Measurements from ENCODE around the gene CYTH2.

CYTH2 gene

GRCh38 chr19:48441360-48442050 lies 27.7 kb upstream of the CYTH2 start:
- no peak for TF ChIP-seq CTCF (IDR thresholded peaks at IDR 0.05; ENCODE audit: low read depth, low read length)
- no peak for TF ChIP-seq MAX (IDR thresholded peaks at IDR 0.05; ENCODE audit: low read depth, low read length)
- no peak for TF ChIP-seq MYC (IDR thresholded peaks at IDR 0.05; ENCODE audit: low read depth, low read length)
- no peak for TF ChIP-seq POLR2A (IDR thresholded peaks at IDR 0.05; ENCODE audit: extremely low read depth, insufficient read length)
- peak; percentile 40 for DNase-seq (ENCODE audit: low read depth)
- no peak overlapping the region for H3K4me3 ChIP-seq (ENCODE audit: low read depth, low read length)

- peak; percentile 16 for DNase-seq (ENCODE audit: low read depth)
- TF ChIP-seq MAX (IDR thresholded peaks at IDR 0.05; ENCODE audit: low read depth, low read length), result no peak
- TF ChIP-seq CTCF (IDR thresholded peaks at IDR 0.05; ENCODE audit: low read depth, low read length), result no peak
- TF ChIP-seq POLR2A (IDR thresholded peaks at IDR 0.05; ENCODE audit: extremely low read depth, insufficient read length), result no peak
- TF ChIP-seq MYC (IDR thresholded peaks at IDR 0.05; ENCODE audit: low read depth, low read length), result no peak
- no peak overlapping the region for H3K4me3 ChIP-seq (ENCODE audit: low read depth, low read length)
These were observed 26.8 kb upstream of the CYTH2 start for GRCh38 chr19:48442116-48443035.

- TF ChIP-seq CTCF (IDR thresholded peaks at IDR 0.05; ENCODE audit: low read depth, low read length) (no peak), MAX (IDR thresholded peaks at IDR 0.05; ENCODE audit: low read depth, low read length) (no peak), POLR2A (IDR thresholded peaks at IDR 0.05; ENCODE audit: extremely low read depth, insufficient read length) (no peak), MYC (IDR thresholded peaks at IDR 0.05; ENCODE audit: low read depth, low read length) (no peak)
- peak; percentile 44 for DNase-seq (ENCODE audit: low read depth)
- H3K4me3 ChIP-seq (ENCODE audit: low read depth, low read length), result no peak overlapping the region
These were observed 25.9 kb upstream of the CYTH2 start for GRCh38 chr19:48443256-48443655.

- H3K4me3 ChIP-seq (ENCODE audit: low read depth, low read length), result no peak overlapping the region
- no peak for TF ChIP-seq CTCF (IDR thresholded peaks at IDR 0.05; ENCODE audit: low read depth, low read length)
- TF ChIP-seq POLR2A (IDR thresholded peaks at IDR 0.05; ENCODE audit: extremely low read depth, insufficient read length), result no peak
- TF ChIP-seq MAX (IDR thresholded peaks at IDR 0.05; ENCODE audit: low read depth, low read length), result no peak
- no peak for TF ChIP-seq MYC (IDR thresholded peaks at IDR 0.05; ENCODE audit: low read depth, low read length)
- DNase-seq (ENCODE audit: low read depth), result peak; percentile 36
These were observed 25.4 kb upstream of the CYTH2 start for GRCh38 chr19:48443731-48444128.

GRCh38 chr19:48444129-48444935 lies 24.8 kb upstream of the CYTH2 start:
- TF ChIP-seq MYC (IDR thresholded peaks at IDR 0.05; ENCODE audit: low read depth, low read length) (0 out of 2 replicates have a peak, but pooled peaks have one; percentile 22), POLR2A (IDR thresholded peaks at IDR 0.05; ENCODE audit: extremely low read depth, insufficient read length) (no peak)
- DNase-seq (ENCODE audit: low read depth), result peak; percentile 61
- H3K4me3 ChIP-seq (ENCODE audit: low read depth, low read length), result peak overlapping the region; percentile 82
